Nephron (organoid): ENCODE measurements around the gene FAM114A2.

Source experiments
- H3K27ac Mint-ChIP-seq, 3 experiments: 2 replicates each; pipeline ENCODE4 v1.8.0; 2020; ENCODE audit warnings: mixed read lengths in 3 of 3, mild to moderate bottlenecking in 2 of 3, moderate library complexity in 1 of 3
- H3K27me3 Mint-ChIP-seq: 2 replicates; pipeline ENCODE4 v1.8.0; 2021; ENCODE audit warnings: low read depth, mild to moderate bottlenecking, moderate library complexity, mixed read lengths
- H3K36me3 Mint-ChIP-seq: 2 replicates; pipeline ENCODE4 v1.8.0; 2020; ENCODE audit warnings: low read depth, mixed read lengths
- H3K4me1 Mint-ChIP-seq: 2 replicates; pipeline ENCODE4 v1.8.0; 2020; ENCODE audit warnings: mixed read lengths
- H3K4me3 Mint-ChIP-seq, 3 experiments: 2 replicates each; pipeline ENCODE4 v1.8.0; 2020; ENCODE audit warnings: mild to moderate bottlenecking in 3 of 3, mixed read lengths in 3 of 3, moderate library complexity in 2 of 3
- H3K9me3 Mint-ChIP-seq: 2 replicates; pipeline ENCODE4 v1.8.0; 2020; ENCODE audit warnings: mixed read lengths
- TF ChIP-seq, protein P1 (sequence below), 3 experiments: fragments of 200-600 bp; sonication (generic); IDR thresholded peaks; one replicate each; pipeline ENCODE4 v1.5.0; 2021; ENCODE audit warnings: antibody characterized with exemption in 3 of 3; ENCODE audit not compliant: unreplicated experiment in 3 of 3

FAM114A2 gene

DNA sequence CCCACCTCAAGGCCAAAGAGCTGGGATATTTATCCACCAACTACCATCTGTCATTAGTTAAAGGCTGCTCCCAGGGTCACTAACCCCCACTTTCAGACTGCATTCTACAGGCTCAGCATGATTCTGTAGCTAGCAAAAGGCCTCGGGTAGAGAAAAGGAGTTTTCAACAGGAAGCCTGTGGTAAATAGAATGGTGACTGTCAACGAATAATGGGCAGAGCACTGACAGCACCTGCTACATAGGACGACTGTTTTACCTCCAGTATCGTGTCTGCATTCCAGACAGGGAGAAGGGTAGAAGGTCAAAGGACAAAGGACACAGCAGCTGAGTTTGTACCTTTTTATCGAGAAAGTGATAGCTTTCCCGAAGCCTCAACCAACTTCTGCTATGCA, 20.3 kb upstream of the FAM114A2 start:
- no peak overlapping the region for H3K27ac Mint-ChIP-seq
- H3K9me3 Mint-ChIP-seq: no peaks in the 10 kb centered on the region
- no peak overlapping the region for H3K4me3 Mint-ChIP-seq
- H3K36me3 Mint-ChIP-seq: peaks cover 21% of the 10 kb centered on the region
- no peaks in the 10 kb centered on the region for H3K27me3 Mint-ChIP-seq
- H3K4me1 Mint-ChIP-seq: peaks cover 13% of the 10 kb centered on the region
- TF ChIP-seq, protein P1, sequence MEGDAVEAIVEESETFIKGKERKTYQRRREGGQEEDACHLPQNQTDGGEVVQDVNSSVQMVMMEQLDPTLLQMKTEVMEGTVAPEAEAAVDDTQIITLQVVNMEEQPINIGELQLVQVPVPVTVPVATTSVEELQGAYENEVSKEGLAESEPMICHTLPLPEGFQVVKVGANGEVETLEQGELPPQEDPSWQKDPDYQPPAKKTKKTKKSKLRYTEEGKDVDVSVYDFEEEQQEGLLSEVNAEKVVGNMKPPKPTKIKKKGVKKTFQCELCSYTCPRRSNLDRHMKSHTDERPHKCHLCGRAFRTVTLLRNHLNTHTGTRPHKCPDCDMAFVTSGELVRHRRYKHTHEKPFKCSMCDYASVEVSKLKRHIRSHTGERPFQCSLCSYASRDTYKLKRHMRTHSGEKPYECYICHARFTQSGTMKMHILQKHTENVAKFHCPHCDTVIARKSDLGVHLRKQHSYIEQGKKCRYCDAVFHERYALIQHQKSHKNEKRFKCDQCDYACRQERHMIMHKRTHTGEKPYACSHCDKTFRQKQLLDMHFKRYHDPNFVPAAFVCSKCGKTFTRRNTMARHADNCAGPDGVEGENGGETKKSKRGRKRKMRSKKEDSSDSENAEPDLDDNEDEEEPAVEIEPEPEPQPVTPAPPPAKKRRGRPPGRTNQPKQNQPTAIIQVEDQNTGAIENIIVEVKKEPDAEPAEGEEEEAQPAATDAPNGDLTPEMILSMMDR (IDR thresholded peaks at IDR 0.05; ENCODE audit: unreplicated experiment in 3 of 3): no peak

DNA sequence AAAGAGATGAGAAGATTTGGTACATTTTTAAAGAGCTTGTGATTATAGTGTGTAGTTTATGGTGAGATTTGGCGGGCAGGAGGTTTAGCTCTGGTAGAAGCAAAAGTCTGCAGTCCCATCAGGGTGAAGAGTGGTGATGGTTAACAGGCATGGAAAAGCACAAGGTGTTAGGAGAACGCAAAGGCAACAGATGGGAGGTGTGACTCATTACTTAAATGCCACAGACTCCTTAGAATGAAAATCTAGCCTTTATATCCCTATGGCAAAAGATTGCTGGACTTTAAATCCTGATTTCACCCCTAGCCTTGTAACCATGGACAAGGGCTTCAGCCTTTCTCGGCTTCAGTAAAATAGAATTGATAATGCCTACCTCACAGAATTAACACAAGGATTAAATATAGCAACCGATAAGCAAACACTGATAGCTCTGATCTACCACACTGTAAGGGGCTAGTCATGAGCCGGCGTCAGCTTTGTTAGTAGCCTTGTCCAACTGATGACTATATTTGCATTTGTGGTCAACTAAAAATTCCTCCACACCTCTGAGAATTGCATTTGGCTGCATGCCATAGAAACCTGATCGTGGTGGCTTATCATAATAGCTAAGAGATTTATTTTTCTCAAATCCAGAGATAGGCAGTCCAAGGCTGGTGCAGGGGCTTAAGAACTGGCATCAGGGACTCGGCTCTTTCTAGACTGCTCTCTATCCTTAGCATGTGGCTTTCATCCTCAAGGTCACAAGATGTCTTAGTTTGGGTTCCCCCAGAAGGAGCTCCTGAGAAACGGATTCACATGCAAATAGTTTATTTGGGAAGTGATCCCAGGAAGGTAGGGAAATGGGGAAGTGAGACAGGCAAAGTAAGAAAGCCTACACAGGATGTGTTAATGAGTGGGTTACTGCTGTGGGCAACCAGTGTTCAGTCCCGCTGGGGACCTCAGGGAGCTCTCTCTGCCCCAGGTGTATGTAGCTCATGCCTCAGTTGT, 19.6 kb upstream of the FAM114A2 start:
- H3K27ac Mint-ChIP-seq: no peak overlapping the region
- H3K27me3 Mint-ChIP-seq: no peaks in the 10 kb centered on the region
- H3K4me1 Mint-ChIP-seq: peaks cover 13% of the 10 kb centered on the region
- H3K36me3 Mint-ChIP-seq: peaks cover 27% of the 10 kb centered on the region
- no peak overlapping the region for H3K4me3 Mint-ChIP-seq
- TF ChIP-seq, protein P1 (IDR thresholded peaks at IDR 0.05; ENCODE audit: unreplicated experiment in 3 of 3): no peak
- no peaks in the 10 kb centered on the region for H3K9me3 Mint-ChIP-seq

DNA sequence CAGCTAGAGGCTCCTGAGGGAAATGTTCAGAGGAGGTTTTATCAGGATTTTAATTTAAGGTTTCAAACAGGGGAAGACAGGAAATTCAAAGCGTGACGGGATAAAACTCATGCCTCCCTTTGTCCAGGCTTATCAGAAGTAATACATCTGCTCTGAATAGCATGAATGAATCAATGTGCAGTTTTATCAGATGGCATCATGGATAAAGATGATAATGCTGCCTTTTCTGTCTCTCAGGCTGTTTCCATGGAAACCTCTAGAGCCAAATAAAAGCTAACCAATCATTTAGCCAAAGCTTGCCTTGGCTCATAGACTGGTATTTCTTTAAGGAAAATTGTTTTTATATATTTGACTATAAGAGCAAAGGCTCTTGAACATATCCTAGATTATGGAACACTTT, 16.5 kb upstream of the FAM114A2 start:
- no peak overlapping the region for H3K27ac Mint-ChIP-seq
- TF ChIP-seq, protein P1 (IDR thresholded peaks at IDR 0.05; ENCODE audit: unreplicated experiment in 3 of 3): no peak
- no peak overlapping the region for H3K4me3 Mint-ChIP-seq
- H3K9me3 Mint-ChIP-seq: no peaks in the 10 kb centered on the region
- no peaks in the 10 kb centered on the region for H3K27me3 Mint-ChIP-seq
- peaks cover 13% of the 10 kb centered on the region for H3K4me1 Mint-ChIP-seq
- peaks cover 48% of the 10 kb centered on the region for H3K36me3 Mint-ChIP-seq

DNA sequence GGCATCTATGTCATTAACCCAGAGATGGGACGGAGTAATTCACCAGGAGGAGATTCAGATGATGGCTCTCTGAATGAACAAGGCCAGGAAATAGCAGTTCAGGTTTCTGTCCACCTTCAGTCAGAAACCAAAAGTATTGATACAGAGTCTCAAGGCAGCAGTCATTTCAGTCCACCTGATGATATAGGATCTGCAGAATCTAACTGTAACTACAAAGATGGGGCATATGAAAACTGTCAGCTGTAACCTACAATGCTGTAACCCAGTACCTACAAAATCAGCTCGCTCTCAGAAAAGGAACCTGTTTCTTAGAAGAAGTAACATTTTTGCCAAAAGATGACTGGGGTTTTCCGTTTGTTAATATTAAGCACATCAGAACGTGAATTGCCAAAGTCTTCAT, 14.8 kb upstream of the FAM114A2 start:
- H3K27me3 Mint-ChIP-seq: no peaks in the 10 kb centered on the region
- H3K9me3 Mint-ChIP-seq: no peaks in the 10 kb centered on the region
- peaks cover 9% of the 10 kb centered on the region for H3K4me1 Mint-ChIP-seq
- H3K27ac Mint-ChIP-seq: no peak overlapping the region
- TF ChIP-seq, protein P1 (IDR thresholded peaks at IDR 0.05; ENCODE audit: unreplicated experiment in 3 of 3): no peak
- H3K4me3 Mint-ChIP-seq: no peak overlapping the region
- peaks cover 51% of the 10 kb centered on the region for H3K36me3 Mint-ChIP-seq

DNA sequence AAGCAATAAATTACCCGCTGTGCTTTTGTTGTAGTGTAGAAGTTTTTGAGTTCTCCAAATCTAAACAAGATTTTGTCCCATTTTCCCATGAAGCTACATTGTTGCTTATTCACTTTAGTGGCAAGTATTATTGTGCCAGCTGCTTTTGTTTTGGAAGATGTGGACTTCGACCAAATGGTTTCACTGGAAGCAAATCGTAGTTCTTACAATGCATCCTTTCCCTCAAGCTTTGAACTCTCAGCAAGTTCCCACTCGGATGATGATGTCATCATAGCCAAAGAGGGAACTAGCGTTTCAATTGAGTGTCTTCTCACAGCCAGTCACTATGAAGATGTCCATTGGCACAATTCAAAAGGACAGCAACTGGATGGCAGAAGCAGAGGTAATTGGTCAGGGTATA, 10.9 kb upstream of the FAM114A2 start:
- no peak overlapping the region for H3K27ac Mint-ChIP-seq
- TF ChIP-seq, protein P1 (IDR thresholded peaks at IDR 0.05; ENCODE audit: unreplicated experiment in 3 of 3): no peak
- peaks cover 43% of the 10 kb centered on the region for H3K36me3 Mint-ChIP-seq
- peaks cover 13% of the 10 kb centered on the region for H3K4me1 Mint-ChIP-seq
- H3K9me3 Mint-ChIP-seq: no peaks in the 10 kb centered on the region
- no peak overlapping the region for H3K4me3 Mint-ChIP-seq
- no peaks in the 10 kb centered on the region for H3K27me3 Mint-ChIP-seq

DNA sequence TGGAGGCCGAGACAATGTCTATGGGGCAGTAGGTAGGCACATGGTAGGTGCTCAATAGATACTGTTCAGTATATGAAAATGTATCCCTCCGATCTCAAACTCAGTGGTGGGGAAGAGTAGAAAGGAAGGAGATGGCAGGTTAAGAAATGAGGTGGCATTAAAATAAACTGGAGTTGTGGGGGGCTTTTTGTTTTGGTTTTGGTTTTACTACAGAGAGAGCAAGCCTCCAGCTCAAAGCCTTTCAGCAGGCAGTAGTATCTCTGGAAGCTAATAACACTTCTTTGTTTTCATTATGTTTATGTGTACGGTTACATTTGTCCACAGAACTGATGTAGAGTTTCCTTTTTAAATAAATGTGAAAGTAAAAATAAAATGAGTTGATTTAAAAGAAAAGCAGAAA, 8.6 kb upstream of the FAM114A2 start:
- H3K27me3 Mint-ChIP-seq: no peaks in the 10 kb centered on the region
- no peak overlapping the region for H3K4me3 Mint-ChIP-seq
- TF ChIP-seq, protein P1 (IDR thresholded peaks at IDR 0.05; ENCODE audit: unreplicated experiment in 3 of 3): no peak
- H3K27ac Mint-ChIP-seq: no peak overlapping the region
- H3K4me1 Mint-ChIP-seq: peaks cover 13% of the 10 kb centered on the region
- H3K36me3 Mint-ChIP-seq: peaks cover 23% of the 10 kb centered on the region
- no peaks in the 10 kb centered on the region for H3K9me3 Mint-ChIP-seq
